GM18867 (cell line): ENCODE results near the gene TNFAIP3.

Source experiments
- ATAC-seq: cut with Tn5 transposase; IDR thresholded peaks from one replicate; pipeline ENCODE4 v1.9.1; 2021; ENCODE audit warnings: mild to moderate bottlenecking, moderate library complexity; ENCODE audit not compliant: unreplicated experiment

Gene TNFAIP3

DNA sequence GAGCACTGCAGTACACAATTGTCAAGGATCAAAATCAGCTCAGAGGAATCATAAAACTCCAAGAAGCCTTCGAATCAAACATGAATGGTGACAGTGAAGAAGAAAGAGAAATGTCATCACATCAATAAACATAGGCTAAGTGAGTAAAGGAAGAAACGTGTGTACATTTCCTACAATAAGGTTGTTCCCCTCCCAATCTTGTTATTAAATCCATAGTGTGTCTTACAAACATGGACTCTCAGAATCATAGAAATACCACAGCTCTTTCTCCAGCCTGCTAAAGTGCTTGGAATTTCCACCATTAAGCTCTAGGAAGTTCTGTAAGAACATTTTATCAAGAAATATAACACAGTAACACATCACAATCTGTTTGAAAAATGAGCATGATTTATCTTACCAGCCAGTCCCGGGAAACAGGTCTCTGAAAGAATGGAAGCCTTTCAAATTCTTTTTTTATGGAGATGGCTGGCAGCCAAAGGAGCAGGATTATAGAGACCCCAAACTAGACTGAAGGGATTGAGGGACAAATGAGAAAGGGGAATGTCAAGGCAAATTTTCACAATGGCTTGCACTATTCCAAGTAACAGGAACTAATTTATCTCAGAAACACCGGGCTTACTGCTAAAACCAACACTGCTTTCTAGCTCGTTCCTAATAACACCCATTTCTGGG lies 4.5 kb upstream of the TNFAIP3 start:
- no peak for ATAC-seq

DNA sequence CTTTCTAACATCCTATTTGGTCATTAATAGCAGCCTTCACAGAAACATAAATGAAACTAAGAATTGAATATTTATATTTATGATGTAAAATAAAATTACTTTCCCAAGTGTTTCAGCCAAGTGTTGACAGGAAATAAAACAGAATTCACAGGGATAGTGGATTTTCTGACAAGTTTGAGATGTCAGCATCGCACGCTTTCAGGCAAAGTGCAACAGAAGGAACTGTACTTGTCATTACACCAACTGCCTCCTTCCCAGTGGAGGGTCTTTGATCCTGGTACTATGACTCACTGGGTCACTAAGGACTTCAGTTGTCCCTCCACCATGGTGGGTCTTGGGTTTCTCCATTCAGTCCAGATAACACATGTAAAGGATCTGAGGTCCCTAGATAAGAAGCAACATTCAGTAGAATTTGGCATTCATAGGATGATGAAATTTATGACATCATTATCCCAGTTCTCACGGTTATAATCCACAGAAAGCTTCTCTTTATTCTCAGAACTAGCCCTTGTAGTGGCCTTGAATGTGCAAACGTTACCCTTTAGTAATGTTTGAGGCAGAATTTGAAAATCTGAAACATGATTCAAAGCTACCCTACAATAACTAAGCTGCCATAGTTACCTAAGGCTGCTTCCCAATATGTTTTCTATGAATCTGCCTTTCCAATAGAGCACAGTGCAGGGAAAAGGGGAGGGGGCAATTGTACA lies 3.8 kb upstream of the TNFAIP3 start:
- ATAC-seq = no peak

DNA sequence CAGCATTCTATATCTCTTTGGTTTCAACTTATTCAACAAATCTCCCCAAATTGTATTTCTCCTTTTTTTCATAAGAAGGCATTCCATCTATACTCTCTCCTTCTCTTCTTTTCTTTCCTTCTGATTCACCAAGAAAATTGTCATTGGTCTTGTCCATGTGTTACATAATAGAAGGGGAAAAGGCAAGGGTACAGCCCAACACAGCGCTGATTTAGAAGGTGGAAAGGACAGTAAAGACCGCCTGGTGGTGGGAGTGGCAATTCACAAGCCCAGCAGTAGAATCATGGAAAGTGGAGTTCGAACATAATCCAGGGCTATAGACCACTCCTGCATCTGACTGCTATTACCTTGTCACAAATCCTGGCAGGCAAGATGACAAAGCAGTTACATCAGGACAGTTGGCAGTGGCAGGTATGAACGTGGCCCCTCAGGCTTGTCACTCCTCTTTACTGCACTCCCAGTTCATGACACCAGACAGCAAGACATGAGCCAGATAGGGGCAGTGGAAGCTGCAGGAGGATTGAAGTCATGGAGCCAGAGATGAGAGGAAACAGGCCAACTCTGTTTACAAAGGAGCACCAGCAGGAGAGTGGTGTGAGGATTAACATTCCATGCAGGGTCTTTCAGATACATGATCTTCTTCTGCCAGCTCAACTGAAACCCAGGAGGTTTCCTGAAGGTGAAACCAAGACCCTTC lies 2.1 kb upstream of the TNFAIP3 start:
- ATAC-seq = no peak

DNA sequence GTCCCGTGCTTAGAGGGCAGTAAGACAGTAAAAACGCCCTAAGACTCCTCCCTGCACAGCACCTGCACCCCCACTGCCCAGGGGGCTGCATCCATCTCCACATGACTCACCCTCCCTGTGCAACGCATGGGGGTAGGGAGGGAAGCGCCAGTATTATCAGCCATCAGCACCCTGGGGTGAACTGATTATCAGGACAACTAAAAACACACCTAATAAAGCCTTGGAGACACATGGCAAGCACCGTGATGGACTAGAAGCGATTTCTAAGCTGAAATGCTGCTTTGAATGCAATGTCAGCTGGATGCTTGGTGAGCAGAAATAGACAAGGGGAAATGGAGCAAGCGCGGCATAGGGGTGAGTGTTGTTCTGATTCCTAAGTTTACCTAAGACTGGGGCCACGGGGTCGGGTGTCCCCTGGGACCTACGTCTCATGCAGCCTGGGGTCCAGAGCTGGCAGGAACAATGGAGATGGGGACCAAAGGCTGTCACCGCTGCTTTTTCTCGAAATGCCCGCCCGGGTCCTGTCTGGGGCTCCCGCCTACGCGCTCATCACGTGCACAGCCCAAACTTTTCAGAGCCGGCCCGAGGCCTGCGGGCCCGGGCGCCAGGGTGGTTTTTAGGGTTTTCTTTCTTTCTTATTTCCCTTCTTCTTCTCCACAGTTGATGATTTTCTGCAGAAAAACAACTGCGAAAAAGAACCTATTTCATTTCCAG lies 702 bp upstream of the TNFAIP3 start:
- peak; percentile 29 for ATAC-seq

DNA sequence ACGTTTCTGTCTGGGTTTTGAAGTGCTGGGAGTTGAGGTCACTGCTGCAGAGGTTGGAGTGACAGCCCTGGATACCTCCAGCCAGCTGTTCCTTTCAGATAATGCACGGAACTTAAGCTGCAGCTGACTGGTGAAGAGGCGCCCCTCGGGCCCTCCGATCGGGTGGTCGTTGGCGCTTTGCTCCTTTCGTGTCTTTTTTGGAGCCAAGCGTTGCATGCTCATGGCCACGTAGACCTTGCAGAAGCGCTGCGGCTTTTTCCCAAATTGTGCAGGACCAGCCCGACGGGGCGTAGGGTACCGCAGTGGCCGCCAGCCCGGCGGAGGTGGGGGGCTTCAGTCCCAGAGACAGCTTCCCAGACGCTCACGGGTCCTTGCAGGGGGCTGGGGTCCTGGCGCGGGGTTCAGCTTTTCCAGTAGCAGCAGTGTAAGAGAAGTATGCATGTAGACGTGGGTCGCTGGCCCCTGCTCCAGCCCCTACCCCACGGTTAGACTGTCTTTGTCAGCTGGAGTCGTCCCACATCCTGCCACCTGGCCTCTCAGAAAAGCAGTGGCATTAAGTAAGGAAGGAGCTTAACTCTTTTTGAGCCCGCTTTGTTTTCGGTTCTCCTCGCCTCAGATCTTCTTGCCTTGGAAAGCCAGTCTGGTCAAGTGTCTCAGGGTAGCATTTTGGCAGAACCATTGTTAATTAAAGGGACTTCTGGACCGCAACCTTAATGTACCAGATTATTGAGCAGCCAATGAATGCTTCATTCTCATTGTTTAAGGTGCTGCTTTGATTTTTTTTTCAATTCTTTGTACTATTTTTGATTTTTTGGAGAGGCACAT lies 838 bp downstream of the TNFAIP3 start:
- ATAC-seq = peak; percentile 2

DNA sequence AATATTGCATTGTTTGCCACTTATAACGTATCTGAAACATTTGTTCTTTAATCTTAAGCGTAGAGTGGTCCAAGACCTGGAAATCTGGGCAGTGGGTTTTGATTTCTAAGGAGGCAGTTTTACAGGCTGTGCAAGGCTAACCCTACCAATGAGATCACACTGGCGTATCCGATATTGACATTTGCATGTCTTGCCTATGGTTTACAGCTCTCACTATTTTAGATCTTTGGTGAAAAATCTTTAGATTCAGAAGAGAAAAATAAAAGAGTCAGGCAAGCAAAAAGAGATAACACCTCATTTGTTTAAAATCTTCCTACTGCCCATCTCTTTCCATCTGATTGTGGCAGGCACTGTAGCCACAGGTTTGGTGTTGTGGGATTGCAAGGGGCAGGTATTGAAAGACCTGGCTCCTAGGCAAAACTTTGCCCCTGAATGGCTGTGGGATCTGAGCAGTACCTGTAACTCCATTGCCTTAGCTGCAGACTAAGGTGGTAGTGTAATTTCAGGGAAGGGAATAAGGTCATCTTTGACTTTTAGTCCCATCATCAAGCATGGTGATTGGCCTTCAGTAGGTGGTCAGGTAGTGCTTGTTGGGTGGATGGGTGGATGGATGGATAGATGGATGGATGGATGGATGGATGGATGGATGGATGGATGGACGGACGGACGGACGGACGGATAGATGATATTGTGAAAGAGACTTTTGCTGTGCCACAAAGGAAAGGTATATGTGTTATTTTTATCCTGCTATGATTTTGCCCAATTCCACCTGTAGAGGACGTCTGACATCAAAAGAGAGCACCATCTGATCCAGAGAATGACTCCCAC lies 1.9 kb downstream of the TNFAIP3 start:
- ATAC-seq = no peak

DNA sequence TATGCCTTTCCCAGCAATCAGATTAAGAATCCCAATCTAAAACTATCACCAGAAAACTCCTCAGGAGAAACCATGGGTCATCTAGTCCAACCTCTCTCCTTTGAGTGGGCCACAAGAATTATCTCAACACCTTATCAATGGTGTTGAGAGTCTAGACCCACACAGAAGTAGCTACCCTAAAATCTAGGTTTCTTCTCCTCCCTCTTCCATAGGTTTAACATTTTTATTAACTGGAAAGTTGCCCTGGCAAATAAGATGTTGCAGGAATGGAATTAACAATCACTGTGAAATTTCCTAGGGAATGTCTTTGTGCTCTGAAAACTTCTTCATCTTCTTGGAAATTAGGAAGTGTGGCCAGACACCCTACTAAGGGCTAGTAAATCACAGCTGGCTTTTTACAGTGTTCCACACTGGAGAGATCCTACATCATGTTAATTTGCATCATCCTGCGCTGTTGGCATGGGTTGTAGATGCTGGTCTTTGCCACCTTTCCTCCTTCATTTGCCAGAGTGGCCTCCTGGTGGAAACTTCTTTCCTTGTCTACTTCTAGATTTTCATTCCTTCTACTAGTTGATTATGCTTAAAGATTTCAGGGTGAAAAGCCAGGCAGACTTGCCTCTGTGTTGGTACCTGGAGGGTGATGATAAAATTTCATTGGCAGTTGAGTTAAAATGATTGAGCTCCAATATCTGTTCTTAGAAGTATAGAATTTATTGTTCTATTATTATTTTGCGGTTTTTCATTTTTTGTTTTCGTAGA lies 2.7 kb downstream of the TNFAIP3 start:
- ATAC-seq = no peak

DNA sequence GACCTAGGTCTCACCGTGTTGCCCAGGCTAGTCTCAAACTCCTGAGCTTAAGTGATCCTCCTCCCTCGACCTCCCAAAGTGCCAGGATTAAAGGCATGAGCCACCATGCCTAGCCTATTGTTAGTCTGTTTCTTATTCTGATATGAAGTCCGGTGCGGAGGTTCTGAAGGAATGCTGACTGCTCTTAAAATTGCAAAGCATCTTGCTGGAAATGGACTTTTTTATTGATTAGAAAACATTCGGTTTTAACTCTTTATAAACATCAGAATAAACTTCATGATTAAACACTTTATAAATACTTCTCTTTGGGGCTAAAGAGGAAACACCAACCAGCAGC lies 3.2 kb downstream of the TNFAIP3 start:
- ATAC-seq = no peak

DNA sequence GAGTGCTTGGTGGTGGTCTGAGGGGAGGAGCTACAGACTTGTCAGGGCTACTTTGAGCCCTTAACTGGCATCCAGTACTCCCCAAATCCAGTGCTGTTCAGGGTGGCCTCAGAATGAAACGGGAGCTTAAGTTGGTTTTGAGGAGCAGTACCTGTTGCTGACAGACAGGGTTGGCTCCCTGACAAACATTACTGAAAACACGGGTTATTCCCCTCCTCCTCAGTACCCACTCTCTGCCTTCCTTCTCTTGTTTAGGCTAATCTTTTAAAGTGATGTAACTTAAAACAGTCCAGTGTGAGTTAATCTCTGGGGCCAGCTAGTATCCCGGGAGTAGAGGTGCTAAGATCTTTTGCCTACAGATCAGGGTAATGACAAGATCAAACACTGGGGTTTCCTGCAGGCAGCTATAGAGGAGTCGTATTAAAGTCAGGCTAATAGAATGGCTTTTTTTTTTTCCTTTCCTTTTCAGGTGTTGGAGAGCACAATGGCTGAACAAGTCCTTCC lies 3.7 kb downstream of the TNFAIP3 start:
- ATAC-seq = peak; percentile 28

DNA sequence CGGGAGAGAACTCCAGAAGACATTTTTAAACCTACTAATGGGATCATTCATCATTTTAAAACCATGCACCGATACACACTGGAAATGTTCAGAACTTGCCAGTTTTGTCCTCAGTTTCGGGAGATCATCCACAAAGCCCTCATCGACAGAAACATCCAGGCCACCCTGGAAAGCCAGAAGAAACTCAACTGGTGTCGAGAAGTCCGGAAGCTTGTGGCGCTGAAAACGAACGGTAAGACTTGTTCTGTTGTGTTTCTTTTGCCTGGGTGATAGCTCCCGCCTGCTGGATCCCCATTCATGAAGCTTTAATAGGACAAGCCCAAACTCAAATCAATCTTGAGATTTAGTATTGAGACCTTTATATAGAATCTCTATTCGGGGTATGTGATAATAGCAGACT lies 4.2 kb downstream of the TNFAIP3 start:
- no peak for ATAC-seq

DNA sequence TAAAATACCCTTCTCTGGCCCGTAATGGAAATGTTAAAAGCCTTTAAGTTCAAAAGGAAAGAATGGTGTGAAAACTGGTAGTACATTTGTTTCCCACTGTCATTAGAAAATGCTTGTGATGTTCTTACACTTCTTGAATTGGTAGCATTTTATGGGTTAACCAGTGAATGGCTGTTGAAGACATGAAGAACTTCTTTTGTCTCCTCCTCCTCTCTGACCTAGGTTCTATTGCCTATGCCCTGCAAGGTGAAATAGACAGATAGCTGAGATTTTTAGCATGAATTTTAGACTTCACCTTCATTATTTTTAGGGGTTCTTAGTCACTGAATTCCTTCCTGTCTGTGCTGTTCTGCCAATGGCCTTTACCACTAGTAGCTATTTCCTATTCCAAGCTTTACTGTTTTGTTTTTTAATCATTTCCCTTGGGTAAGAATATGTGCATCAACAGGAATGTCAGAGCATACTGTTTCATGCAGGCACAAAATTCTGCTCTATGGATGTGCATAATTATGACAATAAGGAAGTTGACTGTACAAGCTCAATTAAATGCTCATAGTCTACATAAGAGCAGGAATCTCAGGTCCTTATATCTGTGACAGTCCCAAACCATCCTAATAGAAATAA lies 4.9 kb downstream of the TNFAIP3 start:
- no peak for ATAC-seq

DNA sequence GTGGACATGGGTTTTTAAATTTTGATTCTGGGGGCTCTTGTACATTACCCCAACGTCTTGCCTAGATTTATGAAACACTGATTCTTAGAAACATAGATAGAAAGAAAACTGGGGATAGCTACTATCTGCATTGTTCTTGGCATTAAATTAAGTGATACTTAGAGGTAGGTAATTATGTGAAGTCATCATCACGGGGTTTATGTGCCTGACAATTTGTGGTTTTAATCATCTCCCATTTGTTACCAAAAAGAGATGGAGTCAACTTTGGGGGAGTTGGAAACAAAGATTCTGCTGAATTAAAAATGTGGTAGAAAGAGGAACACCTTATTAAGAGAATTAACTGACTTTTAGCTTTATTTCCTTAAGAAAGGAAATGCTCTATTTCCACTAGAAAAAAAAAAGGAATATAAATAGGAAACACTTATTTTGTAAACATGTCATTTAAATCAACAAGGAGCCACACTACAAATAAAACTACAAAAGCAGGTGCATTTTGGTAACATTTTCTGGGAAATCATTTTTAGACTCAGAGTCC lies 5.6 kb downstream of the TNFAIP3 start:
- ATAC-seq = no peak

DNA sequence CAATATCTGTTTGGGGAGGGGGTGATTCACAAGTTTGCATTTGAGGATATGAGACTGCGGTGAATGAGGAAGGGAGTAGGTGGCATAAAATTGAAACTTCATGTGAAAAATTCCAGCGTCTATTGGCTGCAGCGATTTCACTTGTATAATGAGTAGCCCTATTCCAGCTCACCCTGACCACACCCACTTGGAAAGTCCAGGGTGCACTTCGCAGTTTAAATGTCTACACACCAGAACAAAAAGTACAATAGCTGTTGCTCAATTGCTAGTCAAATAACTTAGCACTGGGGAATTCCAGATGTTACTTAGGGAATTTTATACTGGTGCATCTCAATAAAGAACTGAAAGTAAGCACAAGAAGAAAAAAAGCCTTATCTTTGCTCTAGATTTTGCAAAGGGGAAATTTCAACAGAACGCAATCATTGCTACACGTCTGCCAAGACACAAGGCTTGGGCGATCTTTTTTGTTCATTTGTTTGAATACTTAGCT lies 6.3 kb downstream of the TNFAIP3 start:
- peak; percentile 37 for ATAC-seq

DNA sequence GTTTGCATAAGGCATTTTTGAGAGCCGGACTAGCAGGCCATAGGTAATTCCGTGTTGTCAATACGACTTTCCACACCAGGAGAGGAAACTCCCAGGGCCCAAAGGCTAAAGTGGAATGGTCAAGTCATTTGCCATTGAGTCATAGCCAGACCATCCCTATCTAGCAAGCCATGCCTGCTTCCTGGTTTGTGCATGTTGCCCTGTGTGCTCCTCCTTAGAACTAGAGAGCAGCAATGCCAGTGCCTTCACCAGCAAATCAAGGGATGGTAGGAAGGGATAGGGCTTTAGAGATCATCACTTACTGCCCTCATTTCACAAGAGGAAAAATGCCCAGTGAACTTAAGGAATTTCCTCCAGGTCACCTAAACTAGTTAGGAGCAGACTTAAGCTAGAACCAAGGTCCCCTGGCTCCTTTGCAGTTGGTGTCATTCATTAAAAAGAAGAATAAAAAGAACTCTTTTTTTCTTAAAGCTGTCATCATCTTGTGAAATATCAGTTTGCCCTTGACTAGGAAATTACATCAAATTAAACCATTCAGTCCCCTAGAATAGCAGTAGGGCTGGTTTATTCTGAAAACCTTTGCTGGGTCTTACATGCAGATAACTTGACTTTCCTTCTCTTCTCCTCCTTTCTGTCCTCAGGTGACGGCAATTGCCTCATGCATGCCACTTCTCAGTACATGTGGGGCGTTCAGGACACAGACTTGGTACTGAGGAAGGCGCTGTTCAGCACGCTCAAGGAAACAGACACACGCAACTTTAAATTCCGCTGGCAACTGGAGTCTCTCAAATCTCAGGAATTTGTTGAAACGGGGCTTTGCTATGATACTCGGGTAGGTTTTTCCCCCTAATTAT lies 7.4 kb downstream of the TNFAIP3 start:
- ATAC-seq = no peak

DNA sequence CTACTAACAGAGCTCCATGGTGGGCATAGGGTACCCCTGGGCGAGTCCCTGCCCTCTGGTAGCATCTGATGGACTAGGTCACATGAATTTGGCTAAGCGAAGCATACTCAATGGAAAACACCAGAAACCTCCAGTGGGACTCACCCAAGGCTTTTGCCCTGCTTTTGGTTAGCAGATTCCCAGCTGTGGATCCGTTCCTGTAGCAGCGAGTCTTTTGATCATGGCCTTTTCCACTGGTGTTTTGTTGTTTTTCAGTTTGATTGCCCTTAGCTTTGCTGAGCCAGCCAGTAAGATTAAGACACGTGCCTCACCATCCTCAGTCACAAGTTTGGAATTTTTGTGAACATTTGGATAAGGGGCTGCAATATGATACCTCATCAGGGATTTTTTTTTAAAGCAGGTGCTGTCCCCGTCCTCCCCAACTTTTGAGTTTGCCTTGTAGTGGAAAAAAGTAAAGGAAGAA lies 8.0 kb downstream of the TNFAIP3 start:
- ATAC-seq = no peak

DNA sequence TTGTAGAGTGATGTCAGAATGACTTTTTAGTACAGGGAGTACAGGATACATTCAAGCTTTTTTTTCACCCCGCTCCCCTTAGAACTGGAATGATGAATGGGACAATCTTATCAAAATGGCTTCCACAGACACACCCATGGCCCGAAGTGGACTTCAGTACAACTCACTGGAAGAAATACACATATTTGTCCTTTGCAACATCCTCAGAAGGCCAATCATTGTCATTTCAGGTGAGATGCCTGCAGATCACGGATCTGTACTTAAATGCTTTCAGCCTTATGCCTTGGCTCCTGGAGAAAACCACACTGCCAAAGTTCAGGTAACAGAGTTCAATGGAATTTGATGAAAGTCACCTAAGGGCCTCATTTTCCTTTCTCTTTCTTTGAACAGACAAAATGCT lies 8.5 kb downstream of the TNFAIP3 start:
- ATAC-seq = no peak

DNA sequence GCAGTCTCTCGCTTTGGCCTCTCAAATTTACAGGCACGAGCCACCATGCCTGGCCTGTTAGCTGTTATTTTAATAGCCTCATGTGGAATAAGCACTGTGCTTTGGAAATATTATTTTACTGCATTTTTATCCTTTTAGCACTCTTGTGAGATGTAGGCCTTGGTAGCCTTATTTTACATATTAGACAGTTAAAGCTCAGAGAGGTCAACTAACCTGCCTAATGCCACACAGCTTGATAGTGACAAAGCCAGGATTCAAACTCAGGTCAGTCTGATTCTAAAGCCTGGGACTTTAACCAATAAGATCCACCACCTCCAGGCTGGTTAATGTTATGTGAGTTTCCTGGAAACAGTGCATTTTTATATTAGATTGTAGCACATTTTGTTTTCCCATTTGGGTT lies 9.5 kb downstream of the TNFAIP3 start:
- no peak for ATAC-seq
